Measurements from ENCODE around the gene RHEB. TPM values are rescaled to one million over a fixed set of nuclear protein-coding genes. Genes with fewer than 3 reads are reported as not detected.

Gene RHEB
- total and polyA plus RNA-seq, 11 donors = 81.4 to 155 (median 106) TPM

GRCh38 chr7:151428378-151429236 lies 91.1 kb downstream of the RHEB start:
- no peak overlapping the region for H3K4me3 ChIP-seq
- TF ChIP-seq, protein P1, sequence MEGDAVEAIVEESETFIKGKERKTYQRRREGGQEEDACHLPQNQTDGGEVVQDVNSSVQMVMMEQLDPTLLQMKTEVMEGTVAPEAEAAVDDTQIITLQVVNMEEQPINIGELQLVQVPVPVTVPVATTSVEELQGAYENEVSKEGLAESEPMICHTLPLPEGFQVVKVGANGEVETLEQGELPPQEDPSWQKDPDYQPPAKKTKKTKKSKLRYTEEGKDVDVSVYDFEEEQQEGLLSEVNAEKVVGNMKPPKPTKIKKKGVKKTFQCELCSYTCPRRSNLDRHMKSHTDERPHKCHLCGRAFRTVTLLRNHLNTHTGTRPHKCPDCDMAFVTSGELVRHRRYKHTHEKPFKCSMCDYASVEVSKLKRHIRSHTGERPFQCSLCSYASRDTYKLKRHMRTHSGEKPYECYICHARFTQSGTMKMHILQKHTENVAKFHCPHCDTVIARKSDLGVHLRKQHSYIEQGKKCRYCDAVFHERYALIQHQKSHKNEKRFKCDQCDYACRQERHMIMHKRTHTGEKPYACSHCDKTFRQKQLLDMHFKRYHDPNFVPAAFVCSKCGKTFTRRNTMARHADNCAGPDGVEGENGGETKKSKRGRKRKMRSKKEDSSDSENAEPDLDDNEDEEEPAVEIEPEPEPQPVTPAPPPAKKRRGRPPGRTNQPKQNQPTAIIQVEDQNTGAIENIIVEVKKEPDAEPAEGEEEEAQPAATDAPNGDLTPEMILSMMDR (IDR thresholded peaks at IDR 0.05) = no peak
- no peak for TF ChIP-seq POLR2A (IDR thresholded peaks at IDR 0.05)
- WGBS, 4 donors = 49 to 64% (median 60%) methylated on average over 12 to 13 of the region's 13 CpGs
- H3K27ac ChIP-seq = peak overlapping the region in 1 of 12 donors; percentile 13
- ATAC-seq (peak in 1 of 4 donors; percentile 6), DNase-seq (no peak)
- peaks cover 0 to 22% (median 2%) of the 10 kb centered on the region in 12 donors for H3K4me1 ChIP-seq
- H3K36me3 ChIP-seq = no peaks in the 10 kb centered on the region
- H3K9me3 ChIP-seq = no peaks in the 10 kb centered on the region
- H3K27me3 ChIP-seq = peaks cover 0 to 4% (median 0%) of the 10 kb centered on the region in 9 donors
- intact Hi-C loops (cut with DNase I) = no loop called here

- WGBS, 4 donors = 83 to 88% (median 85%) methylated on average over 7 to 10 of the region's 10 CpGs
- intact Hi-C loops (cut with DNase I) = no loop called here
- peak overlapping the region in 1 of 12 donors; percentile 6 for H3K27ac ChIP-seq
Observed at GRCh38 chr7:151427705-151428377, 91.9 kb downstream of the RHEB start.

GRCh38 chr7:151426904-151427704 lies 92.6 kb downstream of the RHEB start:
- TF ChIP-seq, protein P1 (IDR thresholded peaks at IDR 0.05) = no peak
- TF ChIP-seq POLR2A (IDR thresholded peaks at IDR 0.05) = no peak
- ATAC-seq (peak in 1 of 4 donors; percentile 10), DNase-seq (no peak)
- peak overlapping the region in 4 of 12 donors; percentile 23 to 45 (median 35) for H3K27ac ChIP-seq
- peaks cover 0 to 4% (median 0%) of the 10 kb centered on the region in 9 donors for H3K27me3 ChIP-seq
- 82 to 87% (median 85%) methylated on average over 22 to 23 of the region's 23 CpGs for WGBS, 4 donors
- no peaks in the 10 kb centered on the region for H3K9me3 ChIP-seq
- peaks cover 0 to 22% (median 2%) of the 10 kb centered on the region in 12 donors for H3K4me1 ChIP-seq
- intact Hi-C loops (cut with DNase I) = no loop called here
- peak overlapping the region in 1 of 12 donors; percentile 26 for H3K4me3 ChIP-seq
- H3K36me3 ChIP-seq = no peaks in the 10 kb centered on the region

More at GRCh38 chr7:151427705-151428377, 91.9 kb downstream of the RHEB start:
- Histone ChIP-seq H3K36me3 (no peaks in the 10 kb centered on the region), H3K9me3 (no peaks in the 10 kb centered on the region), H3K4me3 (no peak overlapping the region), H3K4me1 (peaks cover 0 to 22% (median 2%) of the 10 kb centered on the region in 12 donors), H3K27me3 (peaks cover 0 to 4% (median 0%) of the 10 kb centered on the region in 9 donors)
- ATAC-seq (no peak), DNase-seq (no peak)
- no peak for TF ChIP-seq POLR2A (IDR thresholded peaks at IDR 0.05)
- TF ChIP-seq, protein P1 (IDR thresholded peaks at IDR 0.05) = no peak

Data from heart left ventricle (tissue), 16 donors.